ENCODE measurements around the gene PIGK. TPM values are rescaled to one million over a fixed set of nuclear protein-coding genes. Genes with fewer than 3 reads are reported as not detected.
"Not testable (repeated sequence)": the region's sequence is repeated elsewhere in the genome, so short reads cannot be mapped to it uniquely, and the experiment has no call there.

Gene PIGK
- total RNA-seq, 2 donors from 2014 or later: 29.3 to 34.2 TPM

GRCh38 chr1:77200806-77201205 lies 18.4 kb downstream of the PIGK start:
- ATAC-seq (no peak), DNase-seq (no peak)
- intact Hi-C loops (cut with DNase I): loop anchor here in 1 of 2 donors (2.0 kb wide), 1 partner anchor 14 kb away; no protein-coding TSS in a partner anchor

DNA sequence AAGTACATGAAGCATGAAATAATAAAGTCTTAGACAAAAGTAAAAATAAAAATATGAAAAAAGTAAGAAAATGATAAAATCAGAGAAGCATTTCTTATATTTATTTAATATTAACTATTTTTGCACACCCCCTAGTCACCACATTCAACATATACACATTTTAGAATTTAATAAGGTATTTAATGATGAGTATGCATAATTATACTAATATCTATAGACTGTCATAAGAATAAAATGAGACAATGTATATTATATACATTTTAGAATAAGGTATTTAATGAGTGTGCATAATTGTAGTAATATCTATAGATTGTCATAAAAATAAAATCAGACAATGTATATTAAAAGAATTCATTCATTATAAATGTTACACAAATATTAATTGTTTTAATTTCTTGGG lies 18.9 kb downstream of the PIGK start:
- DNase-seq (no peak), ATAC-seq (no peak)
- intact Hi-C loops (cut with DNase I): loop anchor here in 1 of 2 donors (2.0 kb wide), 1 partner anchor 13 kb away; no protein-coding TSS in a partner anchor

DNA sequence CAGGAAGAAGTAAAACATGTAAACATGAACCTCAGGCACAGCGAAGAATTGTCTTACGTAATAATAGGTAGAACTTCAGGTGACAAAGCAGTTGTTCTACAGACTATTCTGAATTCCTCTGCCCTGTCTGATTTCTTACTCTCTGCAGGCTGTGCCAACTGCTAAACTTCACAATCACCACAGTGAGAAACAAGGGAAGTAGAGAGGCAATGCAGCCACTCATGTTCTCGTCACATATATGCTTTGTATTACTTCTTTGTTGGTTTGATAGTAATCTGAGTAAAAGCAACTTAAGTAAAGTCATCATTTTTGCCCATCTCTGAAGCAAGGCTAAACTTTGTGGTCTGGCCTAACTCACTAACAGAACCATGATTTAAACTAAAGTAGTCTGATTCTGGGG lies 21.9 kb downstream of the PIGK start:
- intact Hi-C loops (cut with DNase I): no loop called here
- ATAC-seq: no peak
- no peak for DNase-seq

DNA sequence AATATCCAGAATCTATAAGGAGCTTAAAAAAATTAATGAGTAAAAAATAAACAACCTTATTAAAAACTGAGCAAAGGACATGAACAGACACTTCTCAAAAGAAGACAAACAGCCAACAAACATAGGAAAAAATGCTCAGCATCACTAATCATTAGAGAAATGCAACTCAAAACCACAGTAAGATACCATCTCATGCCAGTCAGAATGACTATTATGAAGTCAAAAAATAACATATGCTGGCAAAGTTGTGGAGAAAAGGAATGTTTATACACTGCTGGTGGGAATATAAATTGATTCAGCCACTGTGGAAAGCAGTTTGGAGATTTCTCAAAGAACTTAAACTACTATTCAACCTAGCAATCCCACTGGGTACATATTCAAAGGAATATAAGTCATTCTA lies 25.3 kb downstream of the PIGK start:
- no peak for DNase-seq
- no peak for ATAC-seq
- intact Hi-C loops (cut with DNase I): no loop called here

- ATAC-seq (no peak), DNase-seq (no peak)
- intact Hi-C loops (cut with DNase I): no loop called here
Observed at GRCh38 chr1:77188770-77189169, 30.5 kb downstream of the PIGK start.

DNA sequence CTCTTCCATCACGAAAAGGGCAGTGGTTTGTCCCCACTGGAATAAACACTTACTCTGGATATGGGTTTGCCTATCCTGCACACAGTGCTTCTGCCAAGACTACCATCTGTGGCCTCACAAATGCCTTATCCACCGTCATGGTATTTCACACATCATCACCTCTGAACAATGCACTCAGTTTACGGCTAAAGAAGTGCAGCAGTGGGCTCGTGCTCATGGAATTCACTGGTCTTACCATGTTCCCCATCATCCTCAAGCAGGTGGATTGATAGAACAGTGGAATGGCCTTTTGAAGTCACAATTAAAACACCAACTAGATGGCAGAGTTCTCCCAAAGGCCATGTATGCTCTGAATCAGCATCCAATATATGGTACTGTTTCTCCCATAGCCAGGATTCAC lies 32.3 kb downstream of the PIGK start:
- intact Hi-C loops (cut with DNase I): loop anchor here in 1 of 2 donors (2.0 kb wide), 1 partner anchor 14 kb away; no protein-coding TSS in a partner anchor
- not testable (repeated sequence) for DNase-seq, ATAC-seq

- intact Hi-C loops (cut with DNase I): no loop called here
- DNase-seq: no peak
- ATAC-seq: no peak
Observed at GRCh38 chr1:77182083-77182482, 37.1 kb downstream of the PIGK start.

- DNase-seq: no peak
- intact Hi-C loops (cut with DNase I): no loop called here
- ATAC-seq: no peak
Observed at GRCh38 chr1:77179632-77180031, 39.6 kb downstream of the PIGK start.

- no peak for ATAC-seq
- intact Hi-C loops (cut with DNase I): no loop called here
Observed at GRCh38 chr1:77175230-77175844, 43.9 kb downstream of the PIGK start.

GRCh38 chr1:77170687-77171086 lies 48.5 kb downstream of the PIGK start:
- no peak for ATAC-seq
- DNase-seq: no peak
- intact Hi-C loops (cut with DNase I): no loop called here

More at GRCh38 chr1:77175230-77175844, 43.9 kb downstream of the PIGK start:
- DNase-seq: no peak

DNA sequence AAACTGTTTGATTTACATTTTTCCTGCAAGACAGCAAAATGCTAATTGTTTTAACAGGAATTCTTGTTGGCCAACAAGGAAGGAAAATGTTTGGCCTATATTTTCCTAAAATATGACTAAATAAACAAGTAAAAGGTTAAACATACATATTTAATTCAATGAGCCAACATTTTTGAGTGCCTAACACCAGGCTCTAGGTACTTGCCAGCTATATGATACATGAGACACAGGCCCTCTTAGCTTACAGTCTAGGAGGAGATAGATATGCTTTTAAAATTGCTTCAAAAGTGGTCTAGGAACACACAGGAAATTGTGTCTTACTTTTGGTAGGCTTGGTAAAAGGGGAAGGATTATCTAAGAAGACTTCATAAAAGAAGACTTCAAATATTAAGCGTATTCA lies 50.9 kb downstream of the PIGK start:
- DNase-seq (no peak), ATAC-seq (no peak)
- intact Hi-C loops (cut with DNase I): no loop called here

GRCh38 chr1:77164434-77164944 lies 54.7 kb downstream of the PIGK start:
- no peak for ATAC-seq
- no peak for DNase-seq
- intact Hi-C loops (cut with DNase I): no loop called here

GRCh38 chr1:77159706-77160105 lies 59.5 kb downstream of the PIGK start:
- not testable (repeated sequence) for DNase-seq

DNA sequence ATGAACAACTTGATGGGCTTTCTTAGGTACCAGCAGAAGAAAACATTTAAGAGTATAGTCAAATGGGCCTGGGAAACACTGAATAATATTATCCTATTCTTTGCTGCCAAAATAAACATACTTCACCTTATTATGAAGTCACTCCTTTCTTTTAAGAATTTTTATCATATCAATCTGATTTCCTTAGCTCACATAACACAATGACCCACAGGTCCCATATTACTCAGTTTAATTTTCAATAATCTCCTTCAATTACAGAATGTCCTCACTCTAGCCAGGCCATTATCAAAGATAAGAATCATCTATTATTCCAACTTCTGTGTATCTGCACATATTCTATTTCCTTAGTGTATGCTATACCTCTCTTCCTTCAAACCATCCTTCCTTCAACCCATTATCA lies 63.0 kb downstream of the PIGK start:
- ATAC-seq: no peak
- intact Hi-C loops (cut with DNase I): no loop called here

More at GRCh38 chr1:77159706-77160105, 59.5 kb downstream of the PIGK start:
- ATAC-seq; intact Hi-C loops (cut with DNase I): not testable (repeated sequence)

GRCh38 chr1:77146270-77146669 lies 73.0 kb downstream of the PIGK start:
- DNase-seq (no peak), ATAC-seq (no peak)
- intact Hi-C loops (cut with DNase I): loop anchor here in 1 of 2 donors (10.0 kb wide), 1 partner anchor 389 kb away; no protein-coding TSS in a partner anchor

More for the DNA sequence above, 63.0 kb downstream of the PIGK start:
- DNase-seq: no peak

GRCh38 chr1:77143529-77144121 lies 75.6 kb downstream of the PIGK start:
- intact Hi-C loops (cut with DNase I): loop anchor here (5.0 to 10.0 kb wide), 3 partner anchors 391 to 1151 kb away; no protein-coding TSS in a partner anchor

GRCh38 chr1:77139389-77139788 lies 79.8 kb downstream of the PIGK start:
- DNase-seq (no peak), ATAC-seq (no peak)
- intact Hi-C loops (cut with DNase I): no loop called here

More at GRCh38 chr1:77143529-77144121, 75.6 kb downstream of the PIGK start:
- ATAC-seq: no peak
- no peak for DNase-seq

DNA sequence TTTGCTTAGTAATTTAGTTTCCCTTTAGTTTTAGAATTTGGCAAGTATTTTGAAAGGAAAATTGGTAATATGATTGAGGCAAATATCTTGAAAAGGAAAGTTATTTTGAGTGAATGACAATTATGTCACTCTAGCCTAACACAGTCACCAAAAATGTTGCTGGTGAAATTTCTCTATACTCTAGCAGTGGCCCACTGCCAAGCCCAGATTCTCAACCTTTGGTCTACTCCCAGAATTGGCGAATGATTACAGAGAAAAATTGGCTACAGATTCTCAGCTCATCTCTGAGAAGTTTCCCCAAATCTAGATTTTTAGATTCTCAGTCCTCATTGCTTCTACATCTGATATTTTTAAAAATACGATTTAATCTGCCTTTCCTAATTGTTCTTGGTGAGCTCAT lies 84.9 kb downstream of the PIGK start:
- DNase-seq: no peak
- intact Hi-C loops (cut with DNase I): no loop called here
- no peak for ATAC-seq

DNA sequence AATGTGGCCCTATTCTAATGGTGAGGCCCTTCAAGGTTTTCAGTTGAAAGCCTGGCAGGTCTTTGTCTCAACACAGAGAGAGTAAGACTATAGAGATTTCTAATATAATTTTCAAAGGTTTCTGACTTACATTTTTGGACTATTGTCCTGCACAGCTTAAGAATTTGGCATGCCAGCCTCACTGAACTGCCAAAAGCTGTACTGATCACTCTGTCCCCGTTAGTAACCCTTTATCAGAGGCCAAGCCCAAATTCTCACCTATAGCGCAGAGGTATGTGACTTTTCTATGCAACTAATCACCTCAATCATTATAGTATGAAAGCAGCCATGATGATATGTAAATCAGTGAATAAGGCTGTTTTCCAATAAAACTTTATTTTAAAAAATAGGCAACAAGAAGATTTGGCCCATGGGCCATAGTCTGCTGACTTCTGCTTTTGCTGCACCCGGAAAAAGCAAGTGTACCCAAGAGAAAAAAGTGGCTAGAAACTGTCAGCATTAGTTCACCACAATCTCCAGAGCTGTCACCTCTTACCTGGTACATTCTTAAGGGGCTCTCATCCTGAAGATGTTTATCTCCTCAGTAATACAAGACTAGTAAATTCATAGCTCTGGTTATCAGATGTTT lies 85.4 kb downstream of the PIGK start:
- no peak for ATAC-seq
- no peak for DNase-seq
- intact Hi-C loops (cut with DNase I): no loop called here

- no peak for DNase-seq
- intact Hi-C loops (cut with DNase I): loop anchor here (2.0 to 10.0 kb wide), 3 partner anchors 796 to 976 kb away; no protein-coding TSS in a partner anchor
- peak; percentile 36 to 76 for ATAC-seq
Observed at GRCh38 chr1:77126307-77126706, 92.9 kb downstream of the PIGK start.

Data from left cardiac atrium (tissue), 4 donors.